Activated B cell treated with CpG ODN at 0.5 μM for 24 hours (primary cell): ENCODE results near the gene ARHGAP15. TPM values are rescaled to one million over a fixed set of nuclear protein-coding genes. Genes with fewer than 3 reads are reported as not detected.

Source experiments
- ATAC-seq: fragments of 200-7000 bp; cut with Tn5 transposase; one replicate; pipeline ENCODE4 v1.10.0; 2021; ENCODE audit warnings: low read depth, mild to moderate bottlenecking, moderate library complexity
- CTCF ChIA-PET: fragments of 350-600 bp; sonication (Branson Sonifier 250); formaldehyde crosslinking; loops from one replicate; lab custom pipeline; 2021; ENCODE audit warnings: antibody characterized with exemption; lab: Charles Lee
- POLR2A ChIA-PET: fragments of 350-600 bp; sonication (Branson Sonifier 250); formaldehyde crosslinking; loops from one replicate; lab custom pipeline; 2021; ENCODE audit warnings: antibody characterized with exemption; lab: Charles Lee
- DNase-seq: peaks from one replicate; pipeline ENCODE4 v3.0.0; 2022
- H3K27ac Mint-ChIP-seq: one replicate; pipeline ENCODE4 v1.8.0; 2020; ENCODE audit warnings: mixed read lengths
- H3K27me3 Mint-ChIP-seq: one replicate; pipeline ENCODE4 v1.8.0; 2021; ENCODE audit warnings: mixed read lengths
- H3K36me3 Mint-ChIP-seq: one replicate; pipeline ENCODE4 v1.8.0; 2021; ENCODE audit warnings: low read depth, mixed read lengths
- H3K4me1 Mint-ChIP-seq: one replicate; pipeline ENCODE4 v1.8.0; 2021; ENCODE audit warnings: mixed read lengths
- H3K4me3 Mint-ChIP-seq: one replicate; pipeline ENCODE4 v1.8.0; 2020; ENCODE audit warnings: mild to moderate bottlenecking, mixed read lengths
- H3K9me3 Mint-ChIP-seq: one replicate; pipeline ENCODE4 v1.8.0; 2020; ENCODE audit warnings: mixed read lengths
- CTCF ChIP-seq: fragments of 200-600 bp; IDR thresholded peaks from one replicate; pipeline ENCODE4 v1.8.0; 2022; ENCODE audit warnings: antibody characterized with exemption, mild to moderate bottlenecking
- intact Hi-C: fragments of 100-400 bp; cut with micrococcal nuclease; formaldehyde crosslinking; loops from one replicate; pipeline ENCODE4 v1.15.1; 2024
- total RNA-seq: library from RNA; stranded (reverse); gene quantifications from 2 replicates; pipeline ENCODE4 v1.2.3, GENCODE V29; 2022

ARHGAP15 gene
- total RNA-seq, 1 donor from 2014 or later: 112 TPM

GRCh38 chr2:143758629-143759330 lies 629.6 kb downstream of the ARHGAP15 start:
- intact Hi-C loops: no loop called here
- CTCF ChIA-PET: no interaction called here
- H3K27ac Mint-ChIP-seq: no peak overlapping the region
- H3K9me3 Mint-ChIP-seq: no peaks in the 10 kb centered on the region
- peaks cover 2% of the 10 kb centered on the region for H3K4me1 Mint-ChIP-seq
- no peak overlapping the region for H3K4me3 Mint-ChIP-seq
- H3K36me3 Mint-ChIP-seq: peaks cover 20% of the 10 kb centered on the region
- POLR2A ChIA-PET: no interaction called here
- no peaks in the 10 kb centered on the region for H3K27me3 Mint-ChIP-seq
- no peak for ATAC-seq
- no peak for TF ChIP-seq CTCF
- no peak for DNase-seq

GRCh38 chr2:143759455-143759854 lies 630.2 kb downstream of the ARHGAP15 start:
- H3K4me1 Mint-ChIP-seq: peaks cover 2% of the 10 kb centered on the region
- ATAC-seq (no peak), DNase-seq (no peak)
- CTCF ChIA-PET: no interaction called here
- POLR2A ChIA-PET: no interaction called here
- no peaks in the 10 kb centered on the region for H3K9me3 Mint-ChIP-seq
- no peak for TF ChIP-seq CTCF
- H3K27me3 Mint-ChIP-seq: no peaks in the 10 kb centered on the region
- peaks cover 22% of the 10 kb centered on the region for H3K36me3 Mint-ChIP-seq
- H3K27ac Mint-ChIP-seq: no peak overlapping the region
- no peak overlapping the region for H3K4me3 Mint-ChIP-seq
- intact Hi-C loops: no loop called here

GRCh38 chr2:143762176-143762928 lies 633.1 kb downstream of the ARHGAP15 start:
- DNase-seq: no peak
- ATAC-seq: no peak
- Mint-ChIP-seq H3K27me3 (no peaks in the 10 kb centered on the region), H3K9me3 (no peaks in the 10 kb centered on the region), H3K36me3 (peaks cover 29% of the 10 kb centered on the region), H3K27ac (no peak overlapping the region), H3K4me3 (no peak overlapping the region), H3K4me1 (peaks cover 2% of the 10 kb centered on the region)
- ChIA-PET CTCF (interaction anchor here (1.0 kb wide), 1 partner anchor 1991 kb away, joined by 3 read pairs; no protein-coding TSS in a partner anchor), POLR2A (no interaction called here)
- intact Hi-C loops: no loop called here
- no peak for TF ChIP-seq CTCF

- POLR2A ChIA-PET: no interaction called here
- intact Hi-C loops: no loop called here
- CTCF ChIA-PET: no interaction called here
- H3K27me3 Mint-ChIP-seq: no peaks in the 10 kb centered on the region
- H3K9me3 Mint-ChIP-seq: no peaks in the 10 kb centered on the region
- peak overlapping the region; percentile 8 for H3K27ac Mint-ChIP-seq
- H3K4me1 Mint-ChIP-seq: peaks cover 2% of the 10 kb centered on the region
- DNase-seq (no peak), ATAC-seq (no peak)
- no peak for TF ChIP-seq CTCF
- peaks cover 48% of the 10 kb centered on the region for H3K36me3 Mint-ChIP-seq
- no peak overlapping the region for H3K4me3 Mint-ChIP-seq
Measured at GRCh38 chr2:143764261-143764660, 635.0 kb downstream of the ARHGAP15 start.

GRCh38 chr2:143764706-143765105 lies 635.5 kb downstream of the ARHGAP15 start:
- H3K9me3 Mint-ChIP-seq: no peaks in the 10 kb centered on the region
- H3K36me3 Mint-ChIP-seq: peaks cover 47% of the 10 kb centered on the region
- intact Hi-C loops: no loop called here
- H3K4me3 Mint-ChIP-seq: no peak overlapping the region
- ATAC-seq (no peak), DNase-seq (no peak)
- TF ChIP-seq CTCF: no peak
- H3K27ac Mint-ChIP-seq: peak overlapping the region; percentile 8
- ChIA-PET CTCF (no interaction called here), POLR2A (no interaction called here)
- H3K4me1 Mint-ChIP-seq: no peaks in the 10 kb centered on the region
- H3K27me3 Mint-ChIP-seq: no peaks in the 10 kb centered on the region
